Measurements from ENCODE around the gene TOR4A. TPM values are rescaled to one million over a fixed set of nuclear protein-coding genes. Genes with fewer than 3 reads are reported as not detected.

TOR4A gene
- total and polyA plus RNA-seq, 2 experiments from 2014 or later = 2.0 to 19.0 TPM

- Histone ChIP-seq H4K20me1 (replicated peaks; ENCODE audit: insufficient read depth) (peaks cover 9% of the 10 kb centered on the region), H2AFZ (no peak overlapping the region), H3F3A (replicated peaks; ENCODE audit: low read depth) (0 out of 2 replicates have a peak, but pooled peaks cover 22% of the 10 kb centered on the region), H3K4me3 (no peak overlapping the region), H3K4me1 (ENCODE audit: insufficient read depth) (peaks cover 17% of the 10 kb centered on the region; the same call in 1 of the 2 replicates), H3K27me3 (ENCODE audit: insufficient read depth) (no peaks in the 10 kb centered on the region), H3K79me2 (replicated peaks; ENCODE audit: insufficient read depth) (peaks cover 6% of the 10 kb centered on the region), H3K27ac (ENCODE audit: low read depth) (no peak overlapping the region), H3K9me2 (ENCODE audit: insufficient read depth) (no peaks in the 10 kb centered on the region), H3K4me2 (no peak overlapping the region), H3K36me3 (ENCODE audit: insufficient read depth) (no peaks in the 10 kb centered on the region)
- Mint-ChIP-seq H3K36me3 (ENCODE audit: low read depth) (peaks cover 19% of the 10 kb centered on the region), H3K4me3 (no peak overlapping the region), H3K27ac (no peak overlapping the region), H3K27me3 (ENCODE audit: insufficient read depth, low read depth, poor library complexity) (peaks cover 26% of the 10 kb centered on the region), H3K9me3 (no peaks in the 10 kb centered on the region), H3K4me1 (peaks cover 29% of the 10 kb centered on the region)
- DNase-seq (ENCODE audit: low spot score) (no peak), ATAC-seq (no peak)
- TF ChIP-seq EZH2 (IDR thresholded peaks at IDR 0.05; ENCODE audit: low read depth, unreplicated experiment) (no peak), ZNF462 (CRISPR knock-in tag; IDR thresholded peaks at IDR 0.05) (no peak), REST (IDR thresholded peaks at IDR 0.05; ENCODE audit: unreplicated experiment) (no peak), CREB1 (CRISPR knock-in tag; IDR thresholded peaks at IDR 0.05; ENCODE audit: low read depth) (no peak), CTCF (conservative IDR thresholded peaks at IDR 0.05; ENCODE audit: low read depth in 2 of 2) (no peak), NANOG (IDR thresholded peaks at IDR 0.05; ENCODE audit: borderline replicate concordance) (no peak), ZNF331 (CRISPR knock-in tag; IDR thresholded peaks at IDR 0.05; ENCODE audit: low read depth) (no peak), ETS1 (IDR thresholded peaks at IDR 0.05) (no peak), STAT1 (IDR thresholded peaks at IDR 0.05; ENCODE audit: unreplicated experiment) (no peak), JUNB (IDR thresholded peaks at IDR 0.05; ENCODE audit: unreplicated experiment) (no peak), ZNF114 (CRISPR knock-in tag; IDR thresholded peaks at IDR 0.05) (no peak), POLR2AphosphoS5 (IDR thresholded peaks at IDR 0.05; ENCODE audit: low read depth) (no peak), EZH2phosphoT487 (IDR thresholded peaks at IDR 0.05; ENCODE audit: unreplicated experiment) (no peak)
Measured at GRCh38 chr9:137247135-137247915, 30.2 kb upstream of the TOR4A start.

All from GM23338 (cell line).